GDM1 (cell line): ENCODE measurements around the gene NPIPB4.
"Not testable (repeated sequence)": the region's sequence is repeated elsewhere in the genome, so short reads cannot be mapped to it uniquely, and the experiment has no call there.

Experiments
- DNase-seq: peaks from one replicate; lab custom pipeline; 2025; lab: John Stamatoyannopoulos, UW

NPIPB4 gene

DNA sequence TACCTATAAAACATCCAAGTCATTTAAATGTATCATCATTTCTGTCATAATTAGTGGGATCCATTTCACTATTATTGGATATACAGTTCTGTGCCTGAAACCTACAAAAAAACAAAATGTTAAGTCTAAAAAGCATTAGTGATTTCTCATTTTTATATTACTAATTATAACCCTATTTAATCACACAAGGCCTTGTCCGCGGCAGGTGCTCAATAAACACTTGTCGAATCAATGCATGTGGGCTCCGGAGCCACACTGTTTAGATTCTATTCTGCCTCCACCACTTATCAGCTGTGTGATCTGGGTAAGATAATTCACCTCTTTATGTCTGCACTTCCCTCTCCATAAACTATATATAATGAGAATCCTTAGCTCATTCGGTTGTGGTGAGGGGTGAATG, at the start of gene NPIPB4:
NPIPB4 (minus strand) TSS at position 101 of the 400 bp plus-strand sequence. CDS start 378 bp downstream, outside the sequence.
- DNase-seq = not testable (repeated sequence)

DNA sequence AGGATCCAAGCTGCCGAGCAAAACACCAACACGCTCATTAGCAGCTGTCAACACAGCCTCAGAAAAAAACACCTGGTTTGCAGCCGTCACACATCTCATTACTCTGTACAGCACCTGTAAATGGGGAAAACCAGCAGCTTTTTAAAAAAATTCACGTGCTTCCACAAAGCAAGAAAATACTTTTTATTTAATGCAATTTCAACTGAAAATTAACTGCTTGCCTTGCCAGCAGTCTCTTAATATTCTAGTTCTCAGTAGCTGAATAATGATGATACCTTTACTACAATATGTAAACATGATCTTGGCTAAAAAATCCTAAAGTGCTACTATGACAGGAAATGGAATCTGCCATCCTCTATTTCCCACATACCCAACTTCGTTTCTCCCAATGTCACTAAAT, 41.4 kb upstream of the NPIPB4 start:
- DNase-seq = not testable (repeated sequence)

DNA sequence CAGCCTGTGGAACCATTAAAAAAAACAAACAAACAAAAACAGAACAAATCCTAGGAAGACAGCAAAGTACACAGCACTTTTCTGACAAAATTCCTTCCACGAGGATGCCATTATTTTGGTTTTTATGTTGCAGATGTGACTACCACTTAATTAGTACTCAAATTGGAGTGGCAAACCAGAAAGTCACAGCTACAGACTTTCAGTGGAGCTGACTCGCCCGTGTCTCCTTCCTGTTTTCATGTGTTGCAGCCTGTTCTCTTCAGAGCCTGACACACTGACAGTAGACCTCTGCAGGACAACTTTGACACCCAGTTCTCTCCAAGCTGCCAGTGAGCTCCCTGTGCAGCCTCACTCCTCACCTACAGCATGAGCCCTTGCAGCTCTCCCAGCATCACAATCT, 24.4 kb upstream of the NPIPB4 start:
- DNase-seq = not testable (repeated sequence)

GRCh38 chr16:21837186-21837585, 20.4 kb downstream of the NPIPB4 start:
- DNase-seq = not testable (repeated sequence)

DNA sequence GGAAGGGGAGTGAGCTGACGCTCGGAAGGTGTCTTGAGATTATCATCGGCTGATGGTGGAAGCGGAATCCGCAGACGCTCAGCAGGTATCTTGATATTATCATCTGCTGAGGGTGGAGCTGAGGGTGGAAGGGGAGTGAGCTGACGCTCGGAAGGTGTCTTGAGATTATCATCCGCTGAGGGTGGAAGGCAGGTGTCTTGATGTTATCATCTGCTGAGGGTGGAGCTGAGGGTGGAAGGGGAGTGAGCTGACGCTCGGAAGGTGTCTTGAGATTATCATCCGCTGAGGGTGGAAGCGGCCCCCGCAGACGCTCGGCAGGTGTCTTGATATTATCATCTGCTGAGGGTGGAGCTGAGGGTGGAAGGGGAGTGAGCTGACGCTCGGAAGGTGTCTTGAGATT, 21.2 kb downstream of the NPIPB4 start:
- DNase-seq = not testable (repeated sequence)

- not testable (repeated sequence) for DNase-seq
These were observed 21.8 kb downstream of the NPIPB4 start for GRCh38 chr16:21835747-21836146.

DNA sequence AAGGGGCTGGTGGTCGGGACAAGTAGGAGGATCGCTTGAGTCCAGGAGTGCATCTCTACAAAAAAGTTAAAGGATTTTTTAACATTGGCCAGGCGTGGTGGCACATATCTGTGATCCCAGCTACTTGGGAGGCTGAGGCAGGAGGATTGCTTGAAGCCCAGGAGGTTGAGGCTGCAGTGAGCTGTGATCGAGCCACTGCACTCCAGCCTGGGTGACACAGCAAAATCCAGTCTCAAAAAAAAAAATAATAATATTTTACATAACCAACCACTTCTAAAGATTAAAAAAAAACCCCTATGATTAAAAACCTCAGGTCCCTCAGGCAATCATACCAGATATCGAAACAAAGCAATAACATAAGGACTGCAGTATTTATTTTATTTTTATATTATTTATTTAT, 23.3 kb downstream of the NPIPB4 start:
- not testable (repeated sequence) for DNase-seq

- not testable (repeated sequence) for DNase-seq
These were observed 27.6 kb downstream of the NPIPB4 start for GRCh38 chr16:21829929-21830328.

DNA sequence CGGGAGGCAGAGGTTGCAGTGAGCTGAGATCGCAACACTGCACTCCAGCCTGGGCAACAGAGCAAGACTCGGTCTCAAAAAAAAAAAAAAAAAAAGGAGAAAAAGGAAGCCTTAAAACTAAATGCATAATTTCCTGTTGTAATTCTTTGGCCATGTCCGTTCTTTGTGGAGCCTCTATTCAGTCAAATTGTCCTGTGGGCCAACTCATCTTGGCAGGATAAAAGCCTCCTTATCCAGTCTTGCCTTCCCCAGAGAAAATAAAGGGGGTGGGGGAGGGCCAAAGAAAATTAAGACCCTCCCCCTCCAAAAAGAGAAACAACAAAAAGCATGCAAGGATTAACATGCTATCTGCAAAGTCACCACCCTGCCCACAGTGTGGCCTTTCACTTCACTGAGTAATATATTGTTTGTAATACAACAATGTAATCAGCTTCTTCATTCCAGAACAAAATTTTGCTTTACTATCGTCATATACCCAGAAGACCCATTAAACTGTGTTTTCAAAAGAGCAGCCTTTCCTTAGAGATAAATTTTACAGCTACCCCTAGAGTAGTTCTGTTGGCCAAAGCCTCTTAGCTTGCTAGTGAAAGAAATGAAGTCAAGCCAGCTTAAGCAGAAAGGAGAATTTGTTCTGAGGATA, 31.4 kb downstream of the NPIPB4 start:
- not testable (repeated sequence) for DNase-seq

DNA sequence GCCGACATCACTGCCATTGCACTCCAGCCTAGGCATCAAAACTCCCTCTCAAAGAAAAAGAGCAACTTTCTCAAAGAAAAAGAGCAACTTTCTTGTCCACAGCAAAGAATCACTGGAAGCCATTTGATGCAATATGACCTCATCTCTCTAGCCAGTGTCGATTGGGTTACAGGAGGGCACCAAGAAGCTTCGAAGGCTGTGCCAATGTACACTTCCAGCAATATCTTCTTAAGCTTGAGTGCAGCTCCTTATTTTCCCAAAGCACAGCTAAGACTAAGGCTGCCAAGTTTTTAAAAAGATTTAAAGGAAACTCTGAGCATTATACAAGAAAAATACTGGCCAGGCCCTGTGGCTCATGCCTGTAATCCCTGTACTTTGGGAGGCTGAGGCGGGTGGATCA, 32.0 kb downstream of the NPIPB4 start:
- not testable (repeated sequence) for DNase-seq

DNA sequence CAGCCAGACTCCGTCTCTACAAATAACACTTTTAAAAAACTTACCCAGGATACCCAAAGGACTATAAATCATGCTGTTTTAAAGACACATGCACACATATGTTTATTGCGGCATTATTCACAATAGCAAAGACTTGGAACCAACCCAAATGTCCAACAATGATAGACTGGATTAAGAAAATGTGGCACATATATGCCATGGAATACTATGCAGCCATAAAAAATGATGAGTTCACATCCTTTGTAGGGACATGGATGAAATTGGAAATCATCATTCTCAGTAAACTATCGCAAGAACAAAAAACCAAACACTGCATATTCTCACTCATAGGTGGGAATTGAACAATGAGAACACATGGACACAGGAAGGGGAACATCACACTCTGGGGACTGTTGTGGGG, 34.3 kb downstream of the NPIPB4 start:
- not testable (repeated sequence) for DNase-seq

DNA sequence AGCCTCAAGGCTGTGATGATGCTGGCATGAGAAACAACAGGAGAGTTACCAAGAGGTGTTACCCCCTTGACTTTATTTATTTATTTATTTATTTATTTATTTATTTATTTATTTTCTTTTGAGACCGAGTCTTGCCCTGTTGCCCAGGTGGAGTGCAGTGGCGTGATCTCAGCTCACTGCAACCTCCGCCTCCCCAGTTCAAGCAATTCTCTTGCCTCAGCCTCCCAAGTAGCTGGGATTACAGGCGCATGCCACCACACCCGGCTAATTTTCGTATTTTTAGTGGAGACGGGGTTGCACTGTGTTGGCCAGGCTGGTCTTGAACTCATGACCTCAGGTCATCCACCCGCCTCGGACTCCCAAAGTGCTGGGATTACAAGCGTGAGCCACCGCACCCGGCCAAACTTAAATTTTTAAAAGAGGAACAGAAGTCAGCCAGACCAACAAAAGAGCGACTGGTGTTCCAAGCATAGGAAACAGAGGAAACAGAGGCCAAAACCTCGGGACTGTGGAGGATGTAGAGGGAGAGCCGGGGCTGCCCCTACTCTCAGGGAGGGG, 36.6 kb downstream of the NPIPB4 start:
- DNase-seq = not testable (repeated sequence)

- not testable (repeated sequence) for DNase-seq
These were observed 37.3 kb downstream of the NPIPB4 start for GRCh38 chr16:21820028-21820907.

- DNase-seq = not testable (repeated sequence)
These were observed 37.9 kb downstream of the NPIPB4 start for GRCh38 chr16:21819617-21820016.

DNA sequence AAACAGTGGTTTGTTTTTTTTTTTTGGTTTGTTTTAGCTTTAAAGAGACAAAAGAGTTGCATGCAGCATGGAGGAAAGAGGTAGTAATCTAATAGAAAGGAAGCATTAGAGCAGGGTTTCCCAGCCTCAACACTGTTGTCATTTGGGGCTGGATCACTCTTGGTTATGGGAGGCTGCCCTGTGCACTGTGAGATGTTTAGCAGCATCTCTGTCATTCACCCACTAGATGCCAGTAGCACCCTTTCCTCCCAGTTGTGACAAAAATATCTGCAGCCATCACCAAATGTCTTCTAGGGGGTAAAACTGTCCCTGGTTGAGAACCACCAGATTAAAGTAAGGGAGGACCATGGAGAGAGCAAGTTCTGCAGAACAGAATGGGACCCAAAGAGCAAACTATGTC, 40.5 kb downstream of the NPIPB4 start:
- not testable (repeated sequence) for DNase-seq

DNA sequence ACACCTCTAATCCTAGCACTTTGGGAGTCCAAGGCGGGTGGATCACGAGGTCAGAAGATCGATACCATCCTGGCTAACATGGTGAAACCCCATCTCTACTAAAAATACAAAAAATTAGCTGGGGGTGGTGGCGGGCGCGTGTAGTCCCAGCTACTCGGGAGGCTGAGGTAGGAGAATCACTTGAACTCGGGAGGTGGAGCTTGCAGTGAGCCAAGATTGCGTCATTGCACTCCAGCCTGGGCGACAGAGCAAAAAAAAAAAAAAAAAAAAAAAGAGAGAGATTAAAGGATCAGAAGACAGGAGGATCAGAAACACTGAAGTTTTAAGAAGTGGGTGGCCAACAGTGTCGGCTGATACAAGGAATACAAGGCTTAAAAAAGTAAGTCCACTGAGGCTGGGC, 41.9 kb downstream of the NPIPB4 start:
- not testable (repeated sequence) for DNase-seq

- DNase-seq = not testable (repeated sequence)
These were observed 55.2 kb downstream of the NPIPB4 start for GRCh38 chr16:21802375-21802663.

- peak; percentile 2 for DNase-seq
These were observed 55.8 kb downstream of the NPIPB4 start for GRCh38 chr16:21801538-21802374.

DNA sequence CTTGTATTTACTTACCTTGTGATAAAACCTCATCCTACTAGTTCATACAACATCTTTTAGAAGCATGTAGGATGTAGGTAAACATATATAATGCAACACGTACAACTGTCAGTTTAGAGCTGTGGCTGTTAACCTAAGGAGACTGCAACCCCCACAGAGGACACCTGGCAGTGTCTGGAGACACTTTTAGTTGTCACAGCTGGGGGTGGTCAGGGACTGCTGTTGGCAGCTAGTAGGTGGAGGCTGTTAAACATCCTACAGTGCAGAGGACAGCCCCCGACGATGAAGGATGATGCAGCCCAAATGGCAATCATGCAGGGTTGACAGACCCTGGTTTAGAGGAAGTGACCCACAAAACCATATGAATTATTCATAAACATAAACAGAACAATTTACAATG, 59.0 kb downstream of the NPIPB4 start:
- DNase-seq = not testable (repeated sequence)

GRCh38 chr16:21793310-21793709, 64.2 kb downstream of the NPIPB4 start:
- not testable (repeated sequence) for DNase-seq

- DNase-seq = not testable (repeated sequence)
These were observed 67.0 kb downstream of the NPIPB4 start for GRCh38 chr16:21790506-21790905.
